Ovary (tissue), 3 donors: ENCODE results near the gene UNC13B.

Experiments used
- EP300 ChIP-seq: sonication (generic); formaldehyde crosslinking; IDR thresholded peaks from one replicate; pipeline ENCODE4 v1.6.1; 2017; ENCODE audit warnings: antibody characterized with exemption
- TF ChIP-seq, protein P1 (sequence below), 3 donors: fragments of 450-650 bp in 2 of 3; fragments of 200-600 bp in 1 of 3; IDR thresholded peaks; one replicate each; pipeline versions ENCODE4 v1.5.1 to v1.8.0; 2016 to 2022; ENCODE audit warnings: antibody characterized with exemption in 3 of 3, mild to moderate bottlenecking in 1 of 3
- donor health status: DM: no; HTN: no; CAD: no.

- TF ChIP-seq EP300 = no peak
- TF ChIP-seq, protein P1, sequence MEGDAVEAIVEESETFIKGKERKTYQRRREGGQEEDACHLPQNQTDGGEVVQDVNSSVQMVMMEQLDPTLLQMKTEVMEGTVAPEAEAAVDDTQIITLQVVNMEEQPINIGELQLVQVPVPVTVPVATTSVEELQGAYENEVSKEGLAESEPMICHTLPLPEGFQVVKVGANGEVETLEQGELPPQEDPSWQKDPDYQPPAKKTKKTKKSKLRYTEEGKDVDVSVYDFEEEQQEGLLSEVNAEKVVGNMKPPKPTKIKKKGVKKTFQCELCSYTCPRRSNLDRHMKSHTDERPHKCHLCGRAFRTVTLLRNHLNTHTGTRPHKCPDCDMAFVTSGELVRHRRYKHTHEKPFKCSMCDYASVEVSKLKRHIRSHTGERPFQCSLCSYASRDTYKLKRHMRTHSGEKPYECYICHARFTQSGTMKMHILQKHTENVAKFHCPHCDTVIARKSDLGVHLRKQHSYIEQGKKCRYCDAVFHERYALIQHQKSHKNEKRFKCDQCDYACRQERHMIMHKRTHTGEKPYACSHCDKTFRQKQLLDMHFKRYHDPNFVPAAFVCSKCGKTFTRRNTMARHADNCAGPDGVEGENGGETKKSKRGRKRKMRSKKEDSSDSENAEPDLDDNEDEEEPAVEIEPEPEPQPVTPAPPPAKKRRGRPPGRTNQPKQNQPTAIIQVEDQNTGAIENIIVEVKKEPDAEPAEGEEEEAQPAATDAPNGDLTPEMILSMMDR (IDR thresholded peaks at IDR 0.05) = no peak
Measured at GRCh38 chr9:35277628-35278359, 116.0 kb downstream of the UNC13B start.
